HepG2 (cell line): ENCODE measurements around the gene FLYWCH1. TPM values are rescaled to one million over a fixed set of nuclear protein-coding genes. Genes with fewer than 3 reads are reported as not detected.
A peak's percentile ranks its signal among the peaks of the same experiment; 100 is the strongest.

Source experiments
- CREBL2 ChIP-seq: sonication (generic); formaldehyde crosslinking; IDR thresholded peaks from 2 replicates; pipeline ENCODE4 v1.8.1; 2023; ENCODE audit warnings: missing genetic modification reagents, mild to moderate bottlenecking, borderline replicate concordance
- ELF4 ChIP-seq: sonication (generic); formaldehyde crosslinking; IDR thresholded peaks from 2 replicates; pipeline ENCODE4 v1.5.0; 2020; ENCODE audit warnings: missing genetic modification reagents, mild to moderate bottlenecking, moderate library complexity, borderline replicate concordance
- EP300 ChIP-seq, 3 experiments: sonication (generic) in 1 of 3; formaldehyde crosslinking in 1 of 3; IDR thresholded peaks; 2 replicates each; pipeline versions ENCODE4 v1.5.1 to v1.6.1; 2011 to 2020; ENCODE audit warnings: low read depth in 2 of 3, low read length in 2 of 3, borderline replicate concordance in 1 of 3, improper control_type of control experiment in 1 of 3, mild to moderate bottlenecking in 1 of 3, missing genetic modification reagents in 1 of 3, moderate library complexity in 1 of 3
- FOXO1 ChIP-seq: sonication (generic); formaldehyde crosslinking; IDR thresholded peaks from 2 replicates; pipeline ENCODE4 v1.4.0; 2020; ENCODE audit warnings: missing genetic modification reagents
- GFI1 ChIP-seq: sonication (generic); formaldehyde crosslinking; IDR thresholded peaks from 2 replicates; pipeline ENCODE4 v1.5.0; 2020; ENCODE audit warnings: missing genetic modification reagents, mild to moderate bottlenecking, borderline replicate concordance
- IRF2 ChIP-seq: IDR thresholded peaks from 2 replicates; pipeline ENCODE4 v1.6.1; 2018; ENCODE audit warnings: missing genetic modification reagents, missing compliant biosample characterization
- ISX ChIP-seq: sonication (generic); formaldehyde crosslinking; conservative IDR thresholded peaks from 2 replicates; pipeline ENCODE4 v1.5.0; 2020; ENCODE audit warnings: missing genetic modification reagents
- KDM1A ChIP-seq: IDR thresholded peaks from 2 replicates; pipeline ENCODE4 v1.6.1; 2016; ENCODE audit warnings: missing compliant biosample characterization
- MAZ ChIP-seq, 2 experiments: sonication (generic) in 1 of 2; formaldehyde crosslinking in 1 of 2; IDR thresholded peaks; 2 replicates each; pipeline versions ENCODE4 v1.5.0 to v1.6.1; 2012 to 2020; ENCODE audit warnings: low read depth in 2 of 2, mild to moderate bottlenecking in 2 of 2, borderline replicate concordance in 1 of 2, improper control_type of control experiment in 1 of 2, low read length in 1 of 2, missing genetic modification reagents in 1 of 2, moderate library complexity in 1 of 2
- PAXIP1 ChIP-seq: sonication (generic); formaldehyde crosslinking; conservative IDR thresholded peaks from 2 replicates; pipeline ENCODE4 v1.4.0; 2020; ENCODE audit warnings: mild to moderate bottlenecking, missing genetic modification reagents, moderate library complexity
- THRA ChIP-seq: sonication (generic); formaldehyde crosslinking; IDR thresholded peaks from 2 replicates; pipeline ENCODE4 v1.4.0; 2020; ENCODE audit warnings: missing genetic modification reagents, borderline replicate concordance
- U2AF2 ChIP-seq: fragments of 200-400 bp; formaldehyde crosslinking; IDR thresholded peaks from 2 replicates; pipeline ENCODE4 v1.6.1; 2017; ENCODE audit warnings: low read depth, mild to moderate bottlenecking, low read length
- XRCC5 ChIP-seq: fragments of 200-400 bp; formaldehyde crosslinking; optimal IDR thresholded peaks from 2 replicates; pipeline ENCODE3; 2017; ENCODE audit warnings: mild to moderate bottlenecking, low read length
- ZBTB44 ChIP-seq: sonication (generic); formaldehyde crosslinking; IDR thresholded peaks from 2 replicates; pipeline ENCODE4 v1.4.0; 2020; ENCODE audit warnings: missing genetic modification reagents
- ZBTB7B ChIP-seq: sonication (generic); formaldehyde crosslinking; IDR thresholded peaks from 2 replicates; pipeline ENCODE4 v1.4.0; 2020; ENCODE audit warnings: missing genetic modification reagents
- ZKSCAN5 ChIP-seq: sonication (generic); formaldehyde crosslinking; IDR thresholded peaks from 2 replicates; pipeline ENCODE4 v1.5.1; 2020; ENCODE audit warnings: mild to moderate bottlenecking, missing genetic modification reagents
- ZNF224 ChIP-seq: sonication (generic); formaldehyde crosslinking; IDR thresholded peaks from 2 replicates; pipeline ENCODE4 v1.5.0; 2020; ENCODE audit warnings: mild to moderate bottlenecking, missing genetic modification reagents
- ZSCAN31 ChIP-seq: sonication (generic); formaldehyde crosslinking; IDR thresholded peaks from 2 replicates; pipeline ENCODE4 v1.5.0; 2020; ENCODE audit warnings: low read depth, mild to moderate bottlenecking, missing genetic modification reagents
- ZSCAN9 ChIP-seq: IDR thresholded peaks from 2 replicates; pipeline ENCODE4 v1.6.1; 2016; ENCODE audit warnings: borderline replicate concordance
- polyA plus RNA-seq, 8 experiments: library from polyadenylated mRNA; depleted of rRNA in 3 of 8; stranded (reverse) in 7 of 8; unstranded in 1 of 8; fragments of >200 nt; fragmentation: Illumina TruSeq in 4 of 8; extraction: Trizol in 4 of 8; gene quantifications; 2 replicates each; pipeline versions ENCODE4 v1.2.1 to v1.2.3, GENCODE V29; 2011 to 2016; ENCODE audit warnings: low read depth in 4 of 8, missing spikeins in 1 of 8, mixed read lengths in 1 of 8; ENCODE audit not compliant: insufficient read depth in 1 of 8
- total RNA-seq, 5 experiments: library from RNA; depleted of rRNA; stranded (reverse); fragments of >200 nt; fragmentation: Illumina TruSeq; extraction: Trizol; gene quantifications; 2 replicates each; pipeline ENCODE4 v1.2.3, GENCODE V29; 2016; ENCODE audit warnings: low read depth in 1 of 5

FLYWCH1 gene
- total and polyA plus RNA-seq, 2 of the 13 experiments (the other 11 are each of a cell fraction or from before 2014, with no cell fraction given): 7.3 to 12.4 TPM

- TF ChIP-seq PAXIP1 (CRISPR knock-in tag) (peak; percentile 92), ZSCAN9 (CRISPR knock-in tag) (no peak), ZKSCAN5 (CRISPR knock-in tag) (no peak), GFI1 (0 out of 2 replicates have a peak, but pooled peaks have one; percentile 15), ZNF224 (CRISPR knock-in tag) (no peak), ELF4 (CRISPR knock-in tag) (no peak), ZBTB44 (CRISPR knock-in tag) (no peak), THRA (peak; percentile 51; the same call in 1 of the 2 replicates), U2AF2 (0 out of 2 replicates have a peak, but pooled peaks have one; percentile 73), EP300 (IDR thresholded peaks at IDR 0.05; ENCODE audit: low read depth in 2 of 2, low read length in 2 of 2) (peak in 1 of 2 experiments; percentile 23; a peak in 1 of 4 replicates), EP300 (CRISPR knock-in tag; IDR thresholded peaks at IDR 0.05; ENCODE audit: borderline replicate concordance) (0 out of 2 replicates have a peak, but pooled peaks have one; percentile 20), ZBTB7B (CRISPR knock-in tag) (0 out of 2 replicates have a peak, but pooled peaks have one; percentile 52), FOXO1 (0 out of 2 replicates have a peak, but pooled peaks have one; percentile 23), IRF2 (CRISPR knock-in tag) (peak; percentile 40; the same call in 1 of the 2 replicates), KDM1A (peak; percentile 34; the same call in 1 of the 2 replicates), ZSCAN31 (0 out of 2 replicates have a peak, but pooled peaks have one; percentile 58), CREBL2 (CRISPR knock-in tag) (no peak), XRCC5 (peak; percentile 32), MAZ (IDR thresholded peaks at IDR 0.05; ENCODE audit: borderline replicate concordance, low read depth, low read length) (no peak; the same call in 1 of the 2 replicates), MAZ (CRISPR knock-in tag; IDR thresholded peaks at IDR 0.05; ENCODE audit: low read depth) (0 out of 2 replicates have a peak, but pooled peaks have one; percentile 17), ISX (CRISPR knock-in tag) (no peak)
These were observed 12.7 kb upstream of the FLYWCH1 start (continued) for GRCh38 chr16:2898831-2899563.
